Activated CD8-positive, alpha-beta memory T cell treated with anti-CD3 and anti-CD28 coated beads, Interleukin-2, amount 50 U/mL, for 24 hours (primary cell): Measurements from ENCODE around the gene PLPPR2.
"Not testable (repeated sequence)": the region's sequence is repeated elsewhere in the genome, so short reads cannot be mapped to it uniquely, and the experiment has no call there.

ENCODE experiments used
- DNase-seq: peaks from one replicate; pipeline ENCODE4 v3.0.0-alpha.2; 2020; ENCODE audit errors: extremely low read depth

PLPPR2 gene

GRCh38 chr19:11370744-11371143 is 15.5 kb downstream of the PLPPR2 start:
- DNase-seq = no peak

- no peak for DNase-seq
These were observed 18.1 kb downstream of the PLPPR2 start for GRCh38 chr19:11373166-11373884.

GRCh38 chr19:11373885-11374432 is 18.7 kb downstream of the PLPPR2 start:
- no peak for DNase-seq

- peak; percentile 91 for DNase-seq
These were observed 19.4 kb downstream of the PLPPR2 start, which contains the start of gene SWSAP1 for GRCh38 chr19:11374433-11375142. Gene SWSAP1 (plus strand): TSS chr19:11374666. CDS start chr19:11374681, 15 bp downstream.

- DNase-seq = peak; percentile 30
These were observed 20.1 kb downstream of the PLPPR2 start for GRCh38 chr19:11375143-11375948.

GRCh38 chr19:11377237-11377636 is 22.0 kb downstream of the PLPPR2 start:
- DNase-seq = no peak

GRCh38 chr19:11377756-11378155 is 22.5 kb downstream of the PLPPR2 start:
- DNase-seq = no peak

- DNase-seq = no peak
These were observed 23.3 kb downstream of the PLPPR2 start for GRCh38 chr19:11378319-11379189.

- not testable (repeated sequence) for DNase-seq
These were observed 24.1 kb downstream of the PLPPR2 start for GRCh38 chr19:11379269-11379845.

GRCh38 chr19:11379857-11380350 is 24.7 kb downstream of the PLPPR2 start:
- DNase-seq = no peak

GRCh38 chr19:11380653-11381537 is 25.7 kb downstream of the PLPPR2 start:
- DNase-seq = peak; percentile 94

- no peak for DNase-seq
These were observed 27.9 kb downstream of the PLPPR2 start for GRCh38 chr19:11382898-11383705.

- no peak for DNase-seq
These were observed 28.4 kb downstream of the PLPPR2 start for GRCh38 chr19:11383706-11384048.

- no peak for DNase-seq
These were observed 29.5 kb downstream of the PLPPR2 start for GRCh38 chr19:11384778-11385129.

GRCh38 chr19:11387162-11388034 is 32.2 kb downstream of the PLPPR2 start:
- no peak for DNase-seq

- DNase-seq = no peak
These were observed 35.1 kb downstream of the PLPPR2 start for GRCh38 chr19:11390359-11390758.

- no peak for DNase-seq
These were observed 35.9 kb downstream of the PLPPR2 start for GRCh38 chr19:11390933-11391680.
